Spleen (tissue), 7 donors: ENCODE results near the gene CDK14.

Experiments
- CTCF ChIP-seq, 11 experiments: fragments of 200-600 bp in 7 of 11; fragments of 450-650 bp in 4 of 11; sonication (generic) in 4 of 11; IDR thresholded peaks in 8 of 11; conservative IDR thresholded peaks in 3 of 11; 1 replicate in 7 of 11; 2 replicates in 4 of 11; pipeline versions ENCODE4 v1.4.0 to v1.8.0; 2016 to 2021; ENCODE audit warnings: antibody characterized with exemption in 11 of 11, inconsistent platforms in 4 of 11, mild to moderate bottlenecking in 1 of 11
- POLR2A ChIP-seq, 3 donors: fragments of 450-650 bp; IDR thresholded peaks; one replicate each; pipeline ENCODE4 v1.5.1; 2017; ENCODE audit warnings: antibody characterized with exemption in 3 of 3, mild to moderate bottlenecking in 1 of 3
- donor health status: DM: no; HTN: no; CAD: no; lungs with moderate emphysema.
- donor health status: DM: no; HTN: no; CAD: no.
- donor health status: DM: no; HTN: no; CAD: no.

DNA sequence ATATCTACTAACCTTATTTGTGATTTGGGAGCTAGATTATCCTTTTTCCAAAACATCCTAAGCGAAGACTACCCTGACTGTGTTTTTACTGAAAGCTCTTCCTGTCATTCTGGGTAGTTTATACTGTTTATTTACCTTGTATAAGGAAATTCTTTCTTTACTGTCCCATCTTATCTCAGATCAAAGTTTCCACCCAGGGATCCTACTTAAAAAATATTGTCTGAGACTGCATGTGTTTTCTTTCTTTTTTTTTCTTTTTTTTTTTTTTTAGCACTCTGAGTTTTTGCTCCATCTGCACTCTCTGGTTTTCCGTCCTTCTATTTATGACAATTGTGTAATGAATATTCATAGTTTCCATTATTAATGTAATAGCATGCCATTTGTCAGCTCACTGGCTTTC is 26.5 kb downstream of the CDK14 start:
- TF ChIP-seq CTCF (IDR thresholded peaks at IDR 0.05 in 8 of 11, conservative IDR thresholded peaks at IDR 0.05 in 3 of 11) = no peak
- TF ChIP-seq POLR2A (IDR thresholded peaks at IDR 0.05) = no peak
